Stomach smooth muscle (tissue), 2 donors: ENCODE results near the gene DAZAP2.
"Not testable (repeated sequence)": the region's sequence is repeated elsewhere in the genome, so short reads cannot be mapped to it uniquely, and the experiment has no call there.

ENCODE experiments used
- H3K27ac ChIP-seq: one replicate; pipeline ENCODE4 v1.7.0; 2013; ENCODE audit warnings: mild to moderate bottlenecking, low read length, inconsistent platforms
- H3K27me3 ChIP-seq, 2 donors: one replicate each; pipeline ENCODE4 v1.7.0; 2013; ENCODE audit warnings: low read length in 2 of 2; ENCODE audit not compliant: insufficient read depth in 2 of 2, control insufficient read depth in 1 of 2
- H3K36me3 ChIP-seq, 2 donors: one replicate each; pipeline ENCODE4 v1.7.0; 2013; ENCODE audit warnings: low read length in 2 of 2; ENCODE audit not compliant: control insufficient read depth in 2 of 2, insufficient read depth in 2 of 2
- H3K4me1 ChIP-seq: one replicate; pipeline ENCODE4 v1.7.0; 2013; ENCODE audit warnings: low read length; ENCODE audit not compliant: control insufficient read depth, insufficient read depth
- H3K4me3 ChIP-seq, 2 donors: one replicate each; pipeline ENCODE4 v1.7.0; 2013; ENCODE audit warnings: low read length in 2 of 2
- H3K9ac ChIP-seq, 2 donors: one replicate each; pipeline ENCODE4 v1.7.0; 2013; ENCODE audit warnings: low read length in 2 of 2, mild to moderate bottlenecking in 1 of 2
- H3K9me3 ChIP-seq, 2 donors: one replicate each; pipeline ENCODE4 v1.7.0; 2013; ENCODE audit warnings: low read length in 2 of 2; ENCODE audit not compliant: control insufficient read depth in 2 of 2
- donor health status: healthy.
- donor health status: Pancreatic carcinoma.

Gene DAZAP2

GRCh38 chr12:51217133-51217967, 21.3 kb upstream of the DAZAP2 start:
- Histone ChIP-seq H3K27me3 (no peaks in the 10 kb centered on the region), H3K36me3 (no peaks in the 10 kb centered on the region), H3K4me3 (peak overlapping the region; percentile 91 to 97), H3K9me3 (no peaks in the 10 kb centered on the region), H3K4me1 (peaks cover 15% of the 10 kb centered on the region), H3K27ac (peak overlapping the region; percentile 90), H3K9ac (peak overlapping the region; percentile 75 to 98)

DNA sequence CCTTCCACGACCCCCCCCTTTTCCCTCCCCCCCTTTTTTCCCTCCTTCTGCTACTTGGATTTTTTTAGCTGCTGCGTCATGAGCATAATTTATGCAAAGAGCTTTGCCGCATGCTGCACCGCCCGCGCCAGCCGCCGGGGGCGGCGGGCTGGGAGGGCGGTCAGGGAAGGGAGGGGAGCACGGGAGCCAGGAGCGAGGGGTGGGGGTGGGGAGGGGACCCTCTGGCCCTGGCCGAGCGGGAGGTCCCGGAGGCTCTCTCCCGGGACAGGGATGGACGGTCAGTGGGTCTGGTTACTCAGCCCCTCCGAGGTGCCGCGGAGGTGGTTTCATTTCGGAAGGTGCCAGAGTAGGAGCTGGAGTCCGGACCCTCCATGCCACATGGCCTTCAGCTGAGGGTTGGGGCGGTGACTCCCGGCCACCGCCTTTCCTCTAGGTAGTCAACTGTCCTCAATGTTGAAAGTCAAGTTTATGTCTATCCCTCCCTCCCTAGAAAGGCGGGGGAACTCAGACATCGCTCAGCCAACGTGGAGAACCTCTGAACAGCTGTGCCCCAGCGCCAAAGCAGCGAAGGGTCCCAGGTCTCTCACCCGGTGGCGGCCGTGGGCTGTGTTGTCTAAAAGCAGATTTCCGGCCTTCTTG, 20.5 kb upstream of the DAZAP2 start, which contains the start of gene POU6F1:
TSS of gene POU6F1 (minus strand) at position 95 of the 639 bp plus-strand sequence. CDS start 11,226 bp downstream, outside the sequence.
- Histone ChIP-seq H3K4me1 (peaks cover 15% of the 10 kb centered on the region), H3K9me3 (no peaks in the 10 kb centered on the region), H3K27me3 (no peaks in the 10 kb centered on the region), H3K4me3 (peak within 1 kb of the TSS; percentile 91 to 97), H3K36me3 (no peaks in the 10 kb centered on the region), H3K27ac (peak within 1 kb of the TSS; percentile 90), H3K9ac (peak within 1 kb of the TSS; percentile 93 to 98)

GRCh38 chr12:51218607-51219161, 19.9 kb upstream of the DAZAP2 start:
- Histone ChIP-seq H3K36me3 (no peaks in the 10 kb centered on the region), H3K4me1 (peaks cover 15% of the 10 kb centered on the region), H3K9me3 (no peaks in the 10 kb centered on the region), H3K9ac (peak overlapping the region; percentile 93 to 98), H3K4me3 (peak overlapping the region; percentile 91 to 97), H3K27ac (peak overlapping the region; percentile 90), H3K27me3 (no peaks in the 10 kb centered on the region)

GRCh38 chr12:51219322-51219721, 19.3 kb upstream of the DAZAP2 start:
- Histone ChIP-seq H3K9me3 (no peaks in the 10 kb centered on the region), H3K9ac (peak overlapping the region; percentile 93 to 98), H3K27me3 (no peaks in the 10 kb centered on the region), H3K4me3 (no peak overlapping the region), H3K27ac (peak overlapping the region; percentile 90), H3K4me1 (peaks cover 15% of the 10 kb centered on the region), H3K36me3 (no peaks in the 10 kb centered on the region)

DNA sequence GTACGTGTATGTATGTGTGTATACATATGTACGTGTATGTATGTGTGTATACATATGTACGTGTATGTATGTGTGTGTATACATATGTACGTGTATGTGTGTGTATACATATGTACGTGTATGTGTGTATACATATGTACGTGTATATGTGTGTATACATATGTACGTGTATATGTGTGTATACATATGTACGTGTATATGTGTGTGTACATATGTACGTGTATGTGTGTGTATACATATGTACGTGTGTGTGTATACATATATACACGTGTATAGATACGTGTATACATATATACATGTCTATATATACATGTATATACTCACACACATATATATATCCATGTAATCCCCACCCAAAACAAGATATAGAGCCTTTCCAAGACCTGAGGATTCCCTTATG, 18.8 kb upstream of the DAZAP2 start:
- not testable (repeated sequence) for H3K27ac ChIP-seq, H3K4me3 ChIP-seq, H3K27me3 ChIP-seq, H3K9me3 ChIP-seq, H3K9ac ChIP-seq, H3K36me3 ChIP-seq
- peaks cover 15% of the 10 kb centered on the region for H3K4me1 ChIP-seq

GRCh38 chr12:51222461-51222860, 16.2 kb upstream of the DAZAP2 start:
- Histone ChIP-seq H3K9ac (no peak overlapping the region), H3K36me3 (no peaks in the 10 kb centered on the region), H3K27ac (no peak overlapping the region), H3K4me3 (no peak overlapping the region), H3K9me3 (no peaks in the 10 kb centered on the region), H3K27me3 (no peaks in the 10 kb centered on the region), H3K4me1 (peaks cover 9% of the 10 kb centered on the region)

GRCh38 chr12:51224625-51225024, 14.0 kb upstream of the DAZAP2 start:
- no peaks in the 10 kb centered on the region for H3K4me1 ChIP-seq
- H3K9ac ChIP-seq: no peak overlapping the region
- no peak overlapping the region for H3K4me3 ChIP-seq
- no peaks in the 10 kb centered on the region for H3K9me3 ChIP-seq
- H3K27me3 ChIP-seq: no peaks in the 10 kb centered on the region
- no peak overlapping the region for H3K27ac ChIP-seq
- no peaks in the 10 kb centered on the region for H3K36me3 ChIP-seq

DNA sequence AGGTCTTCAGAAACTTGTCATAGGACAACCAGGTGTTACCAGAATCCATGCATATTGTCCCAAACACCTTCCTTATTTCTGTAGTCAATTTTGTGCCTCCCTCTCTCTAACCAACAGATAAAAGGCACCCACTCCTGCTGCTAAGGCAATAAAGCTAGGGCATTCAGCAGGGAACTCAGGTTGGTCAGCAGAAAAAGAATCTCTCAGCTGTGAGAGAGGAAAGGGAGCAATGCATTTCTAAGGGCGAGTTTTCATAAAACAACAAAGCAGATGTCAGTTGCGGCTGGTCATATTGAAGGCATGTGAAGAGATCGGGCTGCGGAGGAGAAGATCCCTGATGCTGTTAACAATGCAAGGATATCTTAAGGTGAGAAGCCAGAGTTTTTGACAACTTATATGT, 13.4 kb upstream of the DAZAP2 start:
- H3K9ac ChIP-seq: no peak overlapping the region
- no peak overlapping the region for H3K27ac ChIP-seq

GRCh38 chr12:51225771-51226170, 12.9 kb upstream of the DAZAP2 start:
- H3K4me1 ChIP-seq: no peaks in the 10 kb centered on the region
- H3K27ac ChIP-seq: no peak overlapping the region
- H3K36me3 ChIP-seq: no peaks in the 10 kb centered on the region
- no peaks in the 10 kb centered on the region for H3K9me3 ChIP-seq
- no peaks in the 10 kb centered on the region for H3K27me3 ChIP-seq
- H3K9ac ChIP-seq: no peak overlapping the region
- H3K4me3 ChIP-seq: no peak overlapping the region

More for the DNA sequence above, 13.4 kb upstream of the DAZAP2 start:
- no peaks in the 10 kb centered on the region for H3K9me3 ChIP-seq
- no peaks in the 10 kb centered on the region for H3K36me3 ChIP-seq
- no peak overlapping the region for H3K4me3 ChIP-seq
- no peaks in the 10 kb centered on the region for H3K4me1 ChIP-seq
- H3K27me3 ChIP-seq: no peaks in the 10 kb centered on the region

GRCh38 chr12:51227112-51227511, 11.5 kb upstream of the DAZAP2 start:
- H3K9me3 ChIP-seq, H3K4me3 ChIP-seq, H3K27me3 ChIP-seq, H3K27ac ChIP-seq, H3K9ac ChIP-seq, H3K36me3 ChIP-seq, H3K4me1 ChIP-seq: not testable (repeated sequence)
